Head of caudate nucleus (tissue), 42 donors: ENCODE measurements around the gene C3orf80.
"Not testable (repeated sequence)": the region's sequence is repeated elsewhere in the genome, so short reads cannot be mapped to it uniquely, and the experiment has no call there.

Experiments used
- DNase-seq, 42 donors: peaks; one replicate each; pipeline versions ENCODE4 v3.0.0 to v3.0.0-alpha.2; 2020 to 2021; ENCODE audit warnings: mixed read lengths in 7 of 42
- intact Hi-C: fragments of 100-400 bp; cut with DNase I; formaldehyde crosslinking; loops from one replicate; pipeline ENCODE4 v1.15.0; 2022

The C3orf80 gene

GRCh38 chr3:160225176-160226025 lies at the start of gene C3orf80:
Gene C3orf80 (plus strand): TSS chr3:160225422. CDS start chr3:160225636, 214 bp downstream.
- intact Hi-C loops, result no loop called here
- peak in 38 of 42 donors; percentile 12 to 78 (median 56) for DNase-seq

- no peak for DNase-seq
- intact Hi-C loops, result no loop called here
These were observed 48.3 kb upstream of the C3orf80 start for GRCh38 chr3:160176923-160177322.

DNA sequence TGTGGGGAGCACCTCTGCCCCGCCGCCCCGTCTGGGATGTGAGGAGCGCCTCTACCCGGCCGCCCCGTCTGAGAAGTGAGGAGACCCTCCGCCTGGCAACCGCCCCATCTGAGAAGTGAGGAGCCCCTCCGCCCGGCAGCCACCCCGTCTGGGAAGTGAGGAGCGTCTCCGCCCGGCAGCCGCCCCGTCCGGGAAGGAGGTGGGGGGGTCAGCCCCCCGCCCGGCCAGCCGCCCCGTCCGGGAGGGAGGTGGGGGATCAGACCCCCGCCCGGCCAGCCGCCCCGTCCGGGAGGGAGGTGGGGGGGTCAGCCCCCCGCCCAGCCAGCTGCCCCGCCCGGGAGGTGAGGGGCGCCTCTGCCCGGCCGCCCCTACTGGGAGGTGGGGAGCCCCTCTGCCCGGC lies 46.6 kb upstream of the C3orf80 start:
- DNase-seq, intact Hi-C loops: not testable (repeated sequence)

DNA sequence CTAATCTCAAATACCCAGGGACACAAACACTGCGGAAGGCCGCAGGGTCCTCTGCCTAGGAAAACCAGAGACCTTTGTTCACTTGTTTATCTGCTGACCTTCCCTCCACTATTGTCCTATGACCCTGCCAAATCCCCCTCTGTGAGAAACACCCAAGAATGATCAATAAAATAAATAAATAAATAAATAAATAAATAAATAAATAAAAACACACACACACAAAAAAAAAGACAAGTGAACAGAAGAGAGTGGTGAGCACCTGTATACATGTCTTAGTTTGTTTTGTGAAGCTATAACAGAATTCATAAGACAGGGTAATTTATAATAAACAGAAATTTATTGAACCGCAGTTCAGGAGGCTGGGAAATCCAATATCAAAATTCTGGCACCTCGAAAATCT lies 45.8 kb upstream of the C3orf80 start:
- intact Hi-C loops, DNase-seq: not testable (repeated sequence)

DNA sequence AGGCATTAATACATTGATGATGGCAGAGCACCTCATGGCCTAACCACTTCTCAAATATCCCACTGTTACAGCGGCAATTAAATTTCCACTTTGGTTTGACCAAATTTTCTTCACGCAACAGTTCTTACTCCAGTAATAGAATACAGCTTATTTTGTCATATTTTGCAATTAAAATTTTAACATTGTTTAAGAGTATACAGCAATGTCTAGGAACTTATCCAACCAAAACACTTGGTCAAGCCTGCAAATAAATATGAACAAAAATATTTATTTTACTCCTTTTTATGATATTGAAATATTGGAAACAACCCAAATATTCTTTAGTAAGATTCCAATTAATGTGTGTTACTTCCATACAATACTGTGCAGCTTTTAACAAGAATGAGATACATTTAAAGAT lies 45.3 kb upstream of the C3orf80 start:
- intact Hi-C loops, result no loop called here
- no peak for DNase-seq

GRCh38 chr3:160180581-160181216 lies 44.5 kb upstream of the C3orf80 start:
- DNase-seq, result peak in 1 of 42 donors; percentile 38
- intact Hi-C loops, result no loop called here

DNA sequence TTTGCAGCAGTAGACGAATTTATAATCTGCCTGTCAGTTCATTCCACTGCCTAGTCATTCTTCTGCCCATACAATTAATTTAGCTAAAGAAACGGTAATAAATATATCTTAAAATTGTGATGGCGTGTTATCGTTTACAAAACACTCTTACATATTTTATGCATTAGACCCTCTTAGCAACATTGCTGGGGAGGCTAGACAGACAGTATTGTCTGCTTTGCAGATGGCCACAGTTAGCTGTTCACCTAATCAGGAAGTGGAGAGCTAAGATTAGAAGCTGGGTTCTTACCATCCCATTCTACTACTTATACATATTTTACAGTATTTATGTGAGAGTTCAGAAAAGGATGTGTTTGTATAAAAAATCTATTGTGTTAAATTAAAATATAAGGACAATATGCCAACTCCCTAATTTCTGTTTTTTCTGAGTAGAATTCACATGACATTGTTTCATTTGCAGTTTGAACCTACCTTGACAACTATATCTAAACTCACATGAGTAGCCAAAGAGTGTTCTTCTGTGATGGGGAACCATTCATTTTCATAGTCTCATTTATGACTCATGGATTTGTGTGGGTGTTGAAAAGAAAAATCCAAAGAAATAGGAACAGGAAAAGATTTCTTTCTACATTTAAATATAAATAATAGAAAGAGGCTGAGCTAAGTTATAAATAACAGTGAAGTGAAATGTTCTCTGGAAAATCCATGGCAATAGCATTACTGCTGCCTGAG lies 41.7 kb upstream of the C3orf80 start:
- intact Hi-C loops, result no loop called here
- no peak for DNase-seq

GRCh38 chr3:160184655-160185054 lies 40.6 kb upstream of the C3orf80 start:
- intact Hi-C loops, result no loop called here
- DNase-seq, result no peak

DNA sequence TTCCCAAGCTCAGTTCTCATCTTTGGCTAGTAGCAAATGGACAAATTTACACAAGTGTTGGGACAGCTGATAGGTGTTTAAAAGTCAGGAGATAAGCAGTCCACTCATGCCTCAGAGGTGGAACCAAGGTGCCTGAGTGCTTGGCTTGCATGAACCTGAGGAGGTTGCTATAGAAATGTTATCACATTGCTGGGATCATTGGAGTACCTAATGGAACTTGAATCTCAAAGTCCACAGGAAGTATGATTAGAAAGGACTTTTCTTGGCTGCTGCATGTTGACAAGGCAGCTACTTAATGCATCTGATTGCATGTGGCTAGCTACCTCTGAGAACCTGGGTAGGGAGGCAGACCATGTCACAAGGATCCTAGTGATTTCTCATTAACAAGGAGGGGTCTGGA lies 39.5 kb upstream of the C3orf80 start:
- DNase-seq, result no peak
- intact Hi-C loops, result no loop called here

- intact Hi-C loops, result no loop called here
- no peak for DNase-seq
These were observed 37.9 kb upstream of the C3orf80 start for GRCh38 chr3:160187288-160187687.

DNA sequence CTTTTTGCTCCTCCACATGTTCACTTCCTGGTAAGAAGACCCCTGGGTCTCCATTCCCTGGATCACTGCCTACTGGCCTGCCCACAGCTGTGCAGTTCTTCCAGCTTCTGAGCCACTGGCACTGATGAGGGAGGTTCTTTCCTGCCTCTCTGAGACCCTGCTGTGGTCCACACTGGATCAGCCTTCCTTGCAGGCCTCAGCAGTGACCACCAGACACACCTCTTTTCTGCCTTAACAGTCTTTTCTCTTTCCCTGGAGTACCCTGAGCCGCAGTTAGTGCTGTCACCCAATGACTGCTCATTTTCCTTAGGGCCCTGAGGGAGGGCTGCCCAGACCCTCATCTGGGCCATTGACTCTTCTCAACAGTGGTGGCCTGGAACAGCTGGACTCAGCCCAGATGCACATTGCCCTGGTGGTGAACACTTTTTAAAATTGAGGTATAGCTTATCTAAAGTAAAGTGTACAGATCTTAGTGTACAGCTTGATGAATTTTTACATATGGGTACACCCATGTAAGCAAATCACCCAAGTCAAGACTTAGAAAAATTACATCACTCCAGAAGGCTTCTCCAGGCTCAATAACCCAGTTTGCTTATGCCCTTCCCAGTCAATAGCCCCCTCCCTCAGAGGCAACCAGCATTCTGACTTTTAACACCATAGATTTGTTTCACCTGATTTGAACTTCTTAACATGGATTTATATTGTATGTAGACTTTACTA lies 32.8 kb upstream of the C3orf80 start:
- DNase-seq, result no peak
- intact Hi-C loops, result no loop called here

DNA sequence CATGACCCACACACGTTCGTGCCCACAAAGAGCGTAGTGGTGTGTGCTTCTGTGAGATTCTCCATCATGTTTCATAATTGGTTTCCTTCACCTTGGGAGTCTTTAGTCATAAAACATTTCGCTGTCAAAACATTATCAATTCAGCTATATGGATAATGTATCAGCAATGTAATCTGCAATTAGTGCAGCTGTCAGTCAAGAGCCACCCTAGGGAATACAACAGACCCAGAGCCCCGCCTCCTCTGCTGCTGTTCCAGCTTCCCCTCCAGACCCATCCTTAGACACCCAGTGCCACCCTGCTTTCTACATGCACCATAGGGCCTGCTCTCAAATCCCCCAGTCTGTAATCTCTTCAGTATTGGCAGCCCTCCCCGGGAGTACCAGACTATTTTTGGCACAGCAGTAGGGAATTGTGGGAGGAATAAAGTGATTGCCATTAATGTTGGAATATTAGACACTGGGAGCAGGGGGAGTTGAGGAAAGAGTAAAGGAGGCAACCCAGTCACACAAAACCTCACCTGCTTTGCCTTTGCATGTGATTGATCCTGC lies 31.5 kb upstream of the C3orf80 start:
- intact Hi-C loops, result no loop called here
- no peak for DNase-seq

- no peak for DNase-seq
- intact Hi-C loops, result no loop called here
These were observed 30.8 kb upstream of the C3orf80 start for GRCh38 chr3:160194438-160194837.

DNA sequence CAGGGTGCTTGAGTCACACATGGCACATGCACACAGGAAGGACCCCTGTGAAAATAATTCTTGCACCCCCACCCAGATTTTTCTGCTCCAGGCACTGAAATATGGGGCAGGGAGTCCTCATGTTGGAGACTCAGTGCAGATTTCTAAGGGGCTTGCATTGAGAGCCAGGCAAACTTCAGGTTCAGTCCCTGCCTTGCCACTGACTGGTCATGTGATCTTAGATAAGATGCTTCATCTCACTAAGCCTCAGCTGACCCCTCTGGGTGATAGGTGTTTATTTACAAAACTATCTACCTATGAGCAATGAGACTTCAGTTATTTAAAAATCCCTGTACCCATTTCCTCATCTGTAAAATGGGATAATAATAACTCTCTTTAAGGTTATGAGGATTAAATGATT lies 30.1 kb upstream of the C3orf80 start:
- no peak for DNase-seq
- intact Hi-C loops, result no loop called here

DNA sequence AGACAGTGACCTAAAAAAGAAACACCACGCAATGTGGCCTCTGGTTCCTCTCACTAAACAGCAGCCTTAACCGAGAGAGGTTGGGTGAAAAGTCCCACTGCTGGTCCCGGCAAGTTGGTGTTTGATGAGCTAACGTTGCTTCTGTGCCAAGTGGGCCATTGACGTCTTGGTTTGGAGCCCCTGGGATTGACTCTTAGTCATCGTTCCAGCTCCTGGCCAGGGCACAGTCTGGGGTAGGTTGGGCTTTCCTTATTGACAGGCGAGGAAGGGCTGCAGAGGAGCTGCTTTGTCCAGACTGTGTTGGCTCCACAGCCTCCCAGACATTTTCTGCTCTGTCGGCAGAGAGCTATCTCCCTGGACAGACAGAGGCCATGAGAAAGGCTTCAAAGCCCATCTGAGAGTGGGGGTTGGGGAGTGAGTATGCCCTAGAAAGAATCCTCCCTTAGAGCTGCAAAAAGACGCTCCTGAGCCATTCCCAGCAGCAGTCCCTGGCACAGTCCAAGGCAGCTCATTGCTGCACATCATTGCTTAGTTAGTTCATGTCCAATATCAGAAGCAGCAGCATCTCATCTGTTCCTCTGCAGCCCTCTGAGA lies 28.6 kb upstream of the C3orf80 start:
- intact Hi-C loops, result no loop called here
- DNase-seq, result peak in 2 of 42 donors; percentile 22 to 44

- DNase-seq, result no peak
- intact Hi-C loops, result no loop called here
These were observed 26.1 kb upstream of the C3orf80 start for GRCh38 chr3:160199108-160199507.

DNA sequence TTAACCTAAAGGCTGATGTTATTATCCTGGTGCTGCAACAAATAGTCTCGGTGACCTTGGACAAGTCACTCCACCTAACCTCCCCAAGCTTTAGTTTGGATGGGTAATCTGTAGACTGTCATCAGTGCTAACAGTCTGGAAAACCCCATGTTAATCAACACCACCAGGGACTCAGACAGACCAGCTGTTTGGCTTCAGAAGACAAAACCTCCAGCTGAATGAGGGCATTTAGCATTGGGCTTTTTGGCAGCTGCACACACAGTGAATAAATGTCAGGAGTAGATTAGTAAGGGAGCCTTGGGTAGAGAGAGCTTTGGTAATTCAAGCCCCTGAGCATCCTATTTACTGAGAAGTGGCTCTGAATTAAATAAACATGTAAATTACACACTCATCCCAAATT lies 24.9 kb upstream of the C3orf80 start:
- DNase-seq, result no peak
- intact Hi-C loops, result no loop called here

DNA sequence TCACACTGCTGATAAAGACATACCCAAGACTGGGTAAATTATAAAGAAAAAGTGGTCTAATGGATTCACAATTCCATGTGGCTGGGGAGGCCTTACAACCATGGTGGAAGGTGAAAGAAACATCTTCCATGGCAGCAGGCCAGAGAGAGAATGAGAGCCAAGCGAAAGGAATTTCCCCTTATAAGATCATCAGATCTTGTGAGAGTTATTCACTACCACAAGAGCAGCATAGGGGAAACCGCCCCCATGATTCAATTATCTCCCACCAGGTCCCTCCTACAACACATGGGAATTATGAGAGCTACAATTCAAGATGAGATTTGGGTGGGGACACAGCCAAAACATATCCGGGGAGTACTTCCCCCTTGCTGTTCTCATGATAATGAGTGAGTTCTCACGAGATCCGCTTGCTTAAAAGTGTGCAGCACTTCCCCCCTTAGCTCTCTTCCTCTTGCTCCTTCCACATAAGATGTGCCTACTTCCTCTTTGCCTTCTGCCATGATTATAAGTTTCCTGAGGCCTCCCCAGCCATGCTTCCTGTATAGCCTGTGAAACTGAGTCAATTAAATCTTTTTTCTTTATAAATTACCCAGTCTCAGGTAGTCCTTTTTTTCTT lies 20.7 kb upstream of the C3orf80 start:
- DNase-seq, intact Hi-C loops: not testable (repeated sequence)
